NB4 (cell line): ENCODE data around the gene ABCB8.
A peak's percentile ranks its signal among the peaks of the same experiment; 100 is the strongest.

Experiments
- DNase-seq: peaks from one replicate; pipeline ENCODE4 v3.0.0; 2010; ENCODE audit warnings: low read depth
- H3K4me3 ChIP-seq: one replicate; pipeline ENCODE4 v1.5.1; 2011; ENCODE audit warnings: mild to moderate bottlenecking, low read depth, low read length, moderate library complexity
- MAX ChIP-seq: IDR thresholded peaks from 2 replicates; pipeline ENCODE4 v1.6.1; 2011; ENCODE audit warnings: low read depth, low read length
- MYC ChIP-seq: IDR thresholded peaks from 2 replicates; pipeline ENCODE4 v1.6.1; 2011; ENCODE audit warnings: low read depth, low read length
- POLR2A ChIP-seq: IDR thresholded peaks from 2 replicates; pipeline ENCODE4 v1.6.1; 2011; ENCODE audit warnings: mild to moderate bottlenecking; ENCODE audit not compliant: insufficient read length; ENCODE audit errors: extremely low read depth
- TF ChIP-seq, protein P1 (sequence below): IDR thresholded peaks from one replicate; pipeline ENCODE4 v1.5.1; 2012; ENCODE audit warnings: low read depth, low read length

Gene ABCB8

DNA sequence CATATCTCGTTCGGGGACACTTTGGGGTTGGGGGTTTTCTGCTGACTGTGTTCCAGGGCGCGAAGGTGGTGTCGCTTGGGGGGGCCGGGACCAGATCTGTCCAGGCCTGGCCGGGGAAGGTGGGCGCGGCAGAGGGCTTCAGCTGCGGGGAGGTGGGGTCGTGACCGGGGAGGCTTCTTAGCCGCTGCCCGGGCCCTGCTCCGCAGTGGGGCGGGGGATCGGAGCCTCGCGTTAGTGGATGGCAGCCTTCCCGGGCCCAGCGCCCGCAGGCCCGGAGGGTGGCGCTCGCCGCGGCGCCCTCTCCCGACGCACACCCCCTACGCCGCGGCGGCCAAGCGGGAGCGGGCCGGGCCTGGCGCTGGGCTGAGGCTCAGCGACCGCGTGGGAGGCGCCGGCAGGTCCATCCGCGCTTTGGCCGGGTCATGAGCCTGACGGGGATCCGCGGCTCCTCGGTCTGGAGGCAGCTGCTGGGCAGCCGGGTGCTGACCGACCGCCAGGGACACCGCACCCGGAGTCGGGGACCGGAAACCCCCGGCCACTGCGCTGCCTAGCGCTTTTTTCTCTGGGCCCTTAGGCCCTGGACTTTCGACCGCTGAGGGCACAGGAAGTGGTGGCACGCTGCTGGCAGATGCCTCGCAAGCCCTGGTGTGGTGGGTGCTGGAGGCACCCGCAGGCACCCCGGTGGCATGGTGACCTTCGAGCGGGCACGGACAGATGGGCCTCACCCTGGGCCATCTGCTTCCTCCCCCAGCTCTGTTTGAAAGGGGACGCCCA, 59.2 kb downstream of the ABCB8 start:
- TF ChIP-seq POLR2A (no peak), MAX (peak; percentile 52)
- TF ChIP-seq, protein P1, sequence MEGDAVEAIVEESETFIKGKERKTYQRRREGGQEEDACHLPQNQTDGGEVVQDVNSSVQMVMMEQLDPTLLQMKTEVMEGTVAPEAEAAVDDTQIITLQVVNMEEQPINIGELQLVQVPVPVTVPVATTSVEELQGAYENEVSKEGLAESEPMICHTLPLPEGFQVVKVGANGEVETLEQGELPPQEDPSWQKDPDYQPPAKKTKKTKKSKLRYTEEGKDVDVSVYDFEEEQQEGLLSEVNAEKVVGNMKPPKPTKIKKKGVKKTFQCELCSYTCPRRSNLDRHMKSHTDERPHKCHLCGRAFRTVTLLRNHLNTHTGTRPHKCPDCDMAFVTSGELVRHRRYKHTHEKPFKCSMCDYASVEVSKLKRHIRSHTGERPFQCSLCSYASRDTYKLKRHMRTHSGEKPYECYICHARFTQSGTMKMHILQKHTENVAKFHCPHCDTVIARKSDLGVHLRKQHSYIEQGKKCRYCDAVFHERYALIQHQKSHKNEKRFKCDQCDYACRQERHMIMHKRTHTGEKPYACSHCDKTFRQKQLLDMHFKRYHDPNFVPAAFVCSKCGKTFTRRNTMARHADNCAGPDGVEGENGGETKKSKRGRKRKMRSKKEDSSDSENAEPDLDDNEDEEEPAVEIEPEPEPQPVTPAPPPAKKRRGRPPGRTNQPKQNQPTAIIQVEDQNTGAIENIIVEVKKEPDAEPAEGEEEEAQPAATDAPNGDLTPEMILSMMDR, result peak; percentile 10
- DNase-seq, result peak; percentile 83
- H3K4me3 ChIP-seq, result peak overlapping the region; percentile 63

DNA sequence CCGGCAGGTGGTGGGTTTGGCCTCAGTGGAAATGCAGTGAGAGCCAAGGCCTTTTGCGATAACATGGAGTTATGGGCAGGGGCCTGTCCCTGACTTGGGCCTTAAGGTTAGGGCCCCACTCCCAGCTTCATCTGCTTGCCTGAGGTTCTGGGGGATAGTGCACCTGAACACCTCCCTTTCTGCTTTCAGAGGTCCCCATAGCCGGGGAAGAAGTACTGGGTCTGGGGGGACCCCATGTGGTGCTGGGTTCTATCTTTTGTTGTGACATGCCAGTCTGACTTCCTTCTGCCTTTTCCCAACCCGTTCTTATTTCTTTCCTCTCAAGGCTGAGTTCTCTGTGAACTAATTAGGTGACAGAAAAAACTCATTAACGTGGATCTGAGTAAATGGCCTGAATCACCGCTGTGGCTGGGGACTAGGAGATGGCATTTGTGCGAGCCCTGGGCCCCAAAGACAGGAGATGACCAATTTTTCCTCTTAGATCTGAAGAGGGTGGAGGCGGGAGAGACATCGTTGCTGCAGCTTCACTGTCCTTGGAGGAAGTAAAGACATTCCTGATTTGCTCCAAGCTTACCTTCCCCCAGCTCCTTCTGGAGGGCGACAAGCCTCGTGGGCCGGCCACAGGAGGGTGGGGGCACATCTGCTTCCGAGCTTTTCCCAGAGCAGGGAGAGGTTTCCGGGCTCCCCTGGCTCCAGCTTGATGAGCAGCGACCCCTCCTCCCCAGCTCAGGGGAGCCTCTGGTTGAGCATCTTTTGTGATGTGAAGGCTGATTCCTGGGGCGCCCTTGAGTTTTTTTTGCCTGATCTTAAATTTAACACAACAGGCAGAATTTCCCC, 60.0 kb downstream of the ABCB8 start:
- no peak for DNase-seq
- TF ChIP-seq POLR2A (no peak), MYC (no peak), MAX (no peak; the same call in 1 of the 2 replicates)
- TF ChIP-seq, protein P1, result no peak
- H3K4me3 ChIP-seq, result peak overlapping the region; percentile 63

DNA sequence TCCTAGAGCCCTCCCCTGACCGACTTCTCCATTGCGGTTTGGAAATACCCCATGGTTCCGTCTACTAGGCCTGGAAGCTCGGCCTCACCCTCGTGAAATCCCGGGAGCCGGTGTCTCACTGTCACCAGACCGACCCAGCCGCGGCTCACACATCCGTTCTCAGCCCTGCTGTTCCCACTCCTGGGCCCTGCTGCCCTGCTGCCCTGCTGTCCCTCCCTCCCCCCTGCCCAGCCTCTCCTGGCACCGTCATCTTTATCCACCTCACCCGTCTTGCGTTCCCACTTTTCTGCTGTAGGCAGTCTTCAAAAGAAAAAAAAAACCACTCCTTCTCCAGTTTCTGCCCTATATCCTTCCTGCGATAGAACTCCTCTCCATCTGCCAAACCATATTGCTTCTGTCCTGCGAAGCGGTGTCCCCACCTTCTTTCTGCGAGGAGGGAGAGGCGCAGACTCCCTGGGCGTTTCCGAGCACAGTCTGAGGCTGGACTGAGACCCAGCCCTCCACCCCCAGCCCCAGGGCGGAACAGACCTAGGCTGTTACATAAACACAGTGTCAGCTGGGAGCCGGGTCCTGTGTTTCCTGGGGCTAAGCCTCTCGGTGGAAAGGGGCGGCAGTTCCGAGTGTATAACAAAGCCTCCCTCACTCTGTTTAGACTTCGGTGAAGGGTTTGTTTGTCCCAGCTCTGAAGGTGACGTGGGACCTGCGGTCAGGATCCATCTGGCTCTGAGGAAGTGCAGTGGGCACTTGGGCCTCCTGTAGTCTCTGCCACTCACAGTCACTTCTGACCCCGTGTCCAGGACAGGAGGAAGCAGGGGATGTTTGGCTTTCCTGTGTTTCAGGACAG, 60.8 kb downstream of the ABCB8 start:
- DNase-seq, result no peak
- H3K4me3 ChIP-seq, result no peak overlapping the region
- TF ChIP-seq, protein P1, result no peak
- no peak for TF ChIP-seq MYC
- no peak for TF ChIP-seq MAX
- no peak for TF ChIP-seq POLR2A

- TF ChIP-seq MYC, result no peak
- TF ChIP-seq, protein P1, result no peak
- no peak for TF ChIP-seq POLR2A
- TF ChIP-seq MAX, result no peak
Observed at GRCh38 chr7:151089893-151090730, 61.9 kb downstream of the ABCB8 start.

DNA sequence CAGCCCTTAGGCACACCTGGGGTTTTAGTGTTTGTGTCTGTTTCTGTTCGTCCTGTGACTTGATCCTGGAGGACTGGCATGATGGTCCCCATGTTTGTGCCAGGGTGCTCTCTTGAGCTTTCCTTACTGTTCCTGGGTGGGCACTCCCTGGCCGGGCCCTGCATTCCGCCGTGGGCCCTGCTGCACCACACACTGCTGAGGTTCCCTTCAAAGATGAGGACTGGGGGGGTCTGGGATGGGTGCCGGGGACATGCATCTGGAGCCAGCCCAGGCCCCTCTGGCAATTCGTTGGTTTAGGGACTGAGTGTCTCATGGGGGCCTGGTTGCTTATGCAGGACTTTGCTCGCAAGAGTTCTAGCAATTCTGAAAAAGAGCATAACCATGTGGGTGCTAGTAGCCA, 62.8 kb downstream of the ABCB8 start:
- no peak for DNase-seq
- H3K4me3 ChIP-seq, result no peak overlapping the region
- TF ChIP-seq MAX (no peak), POLR2A (no peak), MYC (no peak)
- TF ChIP-seq, protein P1, result no peak

More at GRCh38 chr7:151089893-151090730, 61.9 kb downstream of the ABCB8 start:
- DNase-seq, result no peak
- H3K4me3 ChIP-seq, result no peak overlapping the region
